Smooth muscle cell (in vitro differentiated cells): Measurements from ENCODE around the gene ANO2. TPM values are rescaled to one million over a fixed set of nuclear protein-coding genes. Genes with fewer than 3 reads are reported as not detected.
A peak's percentile ranks its signal among the peaks of the same experiment; 100 is the strongest.
"Not testable (repeated sequence)": the region's sequence is repeated elsewhere in the genome, so short reads cannot be mapped to it uniquely, and the experiment has no call there.

Experiments
- DNase-seq: peaks from one replicate; lab custom pipeline; 2025; ENCODE audit not compliant: unreplicated experiment; lab: John Stamatoyannopoulos, UW
- H2AFZ ChIP-seq: fragments of 200-600 bp; sonication (generic); 2 replicates; pipeline ENCODE4 v1.6.0; 2016; ENCODE audit warnings: antibody characterized with exemption, low read depth, mild to moderate bottlenecking
- H3F3A ChIP-seq: fragments of 200-600 bp; sonication (generic); 2 replicates; pipeline ENCODE4 v1.6.0; 2017; ENCODE audit warnings: antibody characterized with exemption, low read depth
- H3K27ac ChIP-seq: fragments of 200-600 bp; sonication (generic); 2 replicates; pipeline ENCODE4 v1.5.1; 2016; ENCODE audit warnings: low read depth, mild to moderate bottlenecking
- H3K27me3 ChIP-seq: fragments of 200-600 bp; sonication (generic); 2 replicates; pipeline ENCODE4 v1.6.1; 2016; ENCODE audit warnings: low read depth, mild to moderate bottlenecking
- H3K36me3 ChIP-seq: fragments of 200-600 bp; sonication (generic); 2 replicates; pipeline ENCODE4 v1.5.1; 2016; ENCODE audit warnings: low read depth
- H3K4me1 ChIP-seq: fragments of 200-600 bp; sonication (generic); 2 replicates; pipeline ENCODE4 v1.5.1; 2016; ENCODE audit warnings: low read depth
- H3K4me2 ChIP-seq: fragments of 200-600 bp; sonication (generic); 2 replicates; pipeline ENCODE4 v1.6.0; 2016; ENCODE audit warnings: mild to moderate bottlenecking
- H3K4me3 ChIP-seq: fragments of 200-600 bp; sonication (generic); 2 replicates; pipeline ENCODE4 v1.5.1; 2016; ENCODE audit warnings: mild to moderate bottlenecking
- H3K79me2 ChIP-seq: fragments of 200-600 bp; sonication (generic); 2 replicates; pipeline ENCODE4 v1.6.0; 2016; ENCODE audit warnings: low read depth, mild to moderate bottlenecking
- H3K9ac ChIP-seq: fragments of 200-600 bp; sonication (generic); 2 replicates; pipeline ENCODE4 v1.6.0; 2016; ENCODE audit warnings: low read depth
- H3K9me3 ChIP-seq: fragments of 200-600 bp; sonication (generic); replicated peaks from 2 replicates; pipeline ENCODE4 v1.5.1; 2016; ENCODE audit warnings: low read depth
- H4K20me1 ChIP-seq: fragments of 200-600 bp; sonication (generic); 2 replicates; pipeline ENCODE4 v1.6.0; 2016; ENCODE audit warnings: low read depth
- CTCF ChIP-seq: fragments of 200-600 bp; sonication (generic); IDR thresholded peaks from 2 replicates; pipeline ENCODE4 v1.5.1; 2017; ENCODE audit warnings: borderline replicate concordance, mild to moderate bottlenecking, antibody characterized with exemption; ENCODE audit not compliant: insufficient read depth, poor library complexity, severe bottlenecking
- WGBS: methylation state at CpG from one replicate; pipeline ENCODE4 v1.1.7; 2016; ENCODE audit warnings: low lambda C conversion rate; 5-methylcytosine and 5-hydroxymethylcytosine counted together
- polyA plus RNA-seq: library from polyadenylated mRNA; unstranded; fragments of >200 nt; fragmentation: Nextera tagmentation; extraction: Ambion mirVana; gene quantifications from 2 replicates; pipeline ENCODE4 v1.2.1, GENCODE V29; 2016
- total RNA-seq: library from RNA; depleted of rRNA; stranded (reverse); fragments of >200 nt; gene quantifications from 2 replicates; pipeline ENCODE4 v1.2.3, GENCODE V29; 2014

The ANO2 gene
- total and polyA plus RNA-seq, 2 experiments from 2014 or later = 0.18 TPM; not detected in 1

- DNase-seq = no peak
- H3K27me3 ChIP-seq = no peaks in the 10 kb centered on the region
- peak overlapping the region; percentile 46 for H2AFZ ChIP-seq
- H3K36me3 ChIP-seq = no peaks in the 10 kb centered on the region
- H3K4me1 ChIP-seq = no peaks in the 10 kb centered on the region
- H3K79me2 ChIP-seq = no peaks in the 10 kb centered on the region
- H3K9ac ChIP-seq = peak overlapping the region; percentile 20
- TF ChIP-seq CTCF = no peak
- H3F3A ChIP-seq = no peaks in the 10 kb centered on the region
- peak overlapping the region; percentile 66 for H3K4me2 ChIP-seq
- no peak overlapping the region for H3K4me3 ChIP-seq
- H3K27ac ChIP-seq = peak overlapping the region; percentile 85
- no peaks in the 10 kb centered on the region for H3K9me3 ChIP-seq
- no peaks in the 10 kb centered on the region for H4K20me1 ChIP-seq
- WGBS = 44% methylated on average over 3 of the region's 4 CpGs
Measured at GRCh38 chr12:5665615-5666014, 279.4 kb downstream of the ANO2 start.

- WGBS = 92% methylated on average over 8 of the region's 8 CpGs
- no peak for TF ChIP-seq CTCF
- H3K27me3 ChIP-seq = no peaks in the 10 kb centered on the region
- no peaks in the 10 kb centered on the region for H3K79me2 ChIP-seq
- no peak for DNase-seq
- no peak overlapping the region for H3K4me3 ChIP-seq
- H3K27ac ChIP-seq = no peak overlapping the region
- no peak overlapping the region for H3K9ac ChIP-seq
- H3F3A ChIP-seq = no peaks in the 10 kb centered on the region
- no peak overlapping the region for H2AFZ ChIP-seq
- H3K9me3 ChIP-seq = no peaks in the 10 kb centered on the region
- no peaks in the 10 kb centered on the region for H3K4me1 ChIP-seq
- H3K4me2 ChIP-seq = no peak overlapping the region
- H3K36me3 ChIP-seq = no peaks in the 10 kb centered on the region
- H4K20me1 ChIP-seq = no peaks in the 10 kb centered on the region
Measured at GRCh38 chr12:5661811-5662210, 283.2 kb downstream of the ANO2 start.

- Histone ChIP-seq H4K20me1 (no peaks in the 10 kb centered on the region), H2AFZ (no peak overlapping the region), H3K9me3 (no peaks in the 10 kb centered on the region), H3K27ac (no peak overlapping the region), H3K27me3 (no peaks in the 10 kb centered on the region), H3K4me2 (no peak overlapping the region), H3F3A (no peaks in the 10 kb centered on the region), H3K36me3 (no peaks in the 10 kb centered on the region), H3K79me2 (no peaks in the 10 kb centered on the region), H3K9ac (no peak overlapping the region), H3K4me3 (no peak overlapping the region), H3K4me1 (no peaks in the 10 kb centered on the region)
- 89% methylated on average over 6 of the region's 6 CpGs for WGBS
- no peak for DNase-seq
- no peak for TF ChIP-seq CTCF
Measured at GRCh38 chr12:5660238-5660637, 284.8 kb downstream of the ANO2 start.

GRCh38 chr12:5658339-5658941, 286.6 kb downstream of the ANO2 start:
- not testable (repeated sequence) for H3K9ac ChIP-seq, H3K9me3 ChIP-seq, H3K27ac ChIP-seq, H3K4me1 ChIP-seq, DNase-seq, H4K20me1 ChIP-seq, H3K27me3 ChIP-seq, H3K4me3 ChIP-seq, H3K36me3 ChIP-seq, H3K4me2 ChIP-seq, H3F3A ChIP-seq, H3K79me2 ChIP-seq, H2AFZ ChIP-seq
- 92% methylated on average over 3 of the region's 3 CpGs for WGBS
